ENCODE data around the gene VGLL3.

Gene VGLL3

GRCh38 chr3:86948822-86949221 is 42.1 kb downstream of the VGLL3 start:
- peaks cover 35% of the 10 kb centered on the region for H3K4me1 ChIP-seq (ENCODE audit: control insufficient read depth, insufficient read depth, low read length)
- no peak overlapping the region for H3K9ac ChIP-seq (ENCODE audit: low read depth, low read length)
- H3K27me3 ChIP-seq (ENCODE audit: control insufficient read depth, insufficient read depth, low read length) = no peaks in the 10 kb centered on the region
- no peak overlapping the region for H3K4me2 ChIP-seq (ENCODE audit: low read length)
- no peaks in the 10 kb centered on the region for H3K9me3 ChIP-seq (replicated peaks; ENCODE audit: low read length)
- H3K4me3 ChIP-seq (ENCODE audit: low read length) = no peak overlapping the region
- peaks cover 36% of the 10 kb centered on the region for H3K36me3 ChIP-seq (ENCODE audit: insufficient read depth, low read length)

GRCh38 chr3:86942206-86942605 is 48.7 kb downstream of the VGLL3 start:
- H3K4me2 ChIP-seq (ENCODE audit: low read length) = no peak overlapping the region
- H3K9me3 ChIP-seq (replicated peaks; ENCODE audit: low read length) = no peaks in the 10 kb centered on the region
- no peaks in the 10 kb centered on the region for H3K27me3 ChIP-seq (ENCODE audit: control insufficient read depth, insufficient read depth, low read length)
- no peak overlapping the region for H3K9ac ChIP-seq (ENCODE audit: low read depth, low read length)
- no peak overlapping the region for H3K4me3 ChIP-seq (ENCODE audit: low read length)
- H3K36me3 ChIP-seq (ENCODE audit: insufficient read depth, low read length) = peaks cover 70% of the 10 kb centered on the region
- peaks cover 20% of the 10 kb centered on the region for H3K4me1 ChIP-seq (ENCODE audit: control insufficient read depth, insufficient read depth, low read length)

- Histone ChIP-seq H3K4me3 (ENCODE audit: low read length) (no peak overlapping the region), H3K27me3 (ENCODE audit: control insufficient read depth, insufficient read depth, low read length) (no peaks in the 10 kb centered on the region), H3K4me1 (ENCODE audit: control insufficient read depth, insufficient read depth, low read length) (peaks cover 24% of the 10 kb centered on the region), H3K9me3 (replicated peaks; ENCODE audit: low read length) (no peaks in the 10 kb centered on the region), H3K9ac (ENCODE audit: low read depth, low read length) (no peak overlapping the region), H3K4me2 (ENCODE audit: low read length) (no peak overlapping the region), H3K36me3 (ENCODE audit: insufficient read depth, low read length) (peaks cover 36% of the 10 kb centered on the region)
Measured at GRCh38 chr3:86938416-86939105, 52.4 kb downstream of the VGLL3 start.

GRCh38 chr3:86937306-86937791 is 53.6 kb downstream of the VGLL3 start:
- Histone ChIP-seq H3K9ac (ENCODE audit: low read depth, low read length) (no peak overlapping the region), H3K36me3 (ENCODE audit: insufficient read depth, low read length) (peaks cover 26% of the 10 kb centered on the region), H3K27me3 (ENCODE audit: control insufficient read depth, insufficient read depth, low read length) (no peaks in the 10 kb centered on the region), H3K4me1 (ENCODE audit: control insufficient read depth, insufficient read depth, low read length) (peaks cover 24% of the 10 kb centered on the region), H3K9me3 (replicated peaks; ENCODE audit: low read length) (no peaks in the 10 kb centered on the region), H3K4me2 (ENCODE audit: low read length) (peak overlapping the region; percentile 15), H3K4me3 (ENCODE audit: low read length) (no peak overlapping the region)

GRCh38 chr3:86934851-86935250 is 56.1 kb downstream of the VGLL3 start:
- H3K9me3 ChIP-seq (replicated peaks; ENCODE audit: low read length) = no peaks in the 10 kb centered on the region
- no peak overlapping the region for H3K9ac ChIP-seq (ENCODE audit: low read depth, low read length)
- H3K27me3 ChIP-seq (ENCODE audit: control insufficient read depth, insufficient read depth, low read length) = no peaks in the 10 kb centered on the region
- no peak overlapping the region for H3K4me3 ChIP-seq (ENCODE audit: low read length)
- no peak overlapping the region for H3K4me2 ChIP-seq (ENCODE audit: low read length)
- peaks cover 12% of the 10 kb centered on the region for H3K36me3 ChIP-seq (ENCODE audit: insufficient read depth, low read length)
- H3K4me1 ChIP-seq (ENCODE audit: control insufficient read depth, insufficient read depth, low read length) = peaks cover 35% of the 10 kb centered on the region

GRCh38 chr3:86930831-86931230 is 60.1 kb downstream of the VGLL3 start:
- H3K9ac ChIP-seq (ENCODE audit: low read depth, low read length) = no peak overlapping the region
- peaks cover 11% of the 10 kb centered on the region for H3K4me1 ChIP-seq (ENCODE audit: control insufficient read depth, insufficient read depth, low read length)
- no peaks in the 10 kb centered on the region for H3K36me3 ChIP-seq (ENCODE audit: insufficient read depth, low read length)
- H3K9me3 ChIP-seq (replicated peaks; ENCODE audit: low read length) = no peaks in the 10 kb centered on the region
- no peaks in the 10 kb centered on the region for H3K27me3 ChIP-seq (ENCODE audit: control insufficient read depth, insufficient read depth, low read length)
- no peak overlapping the region for H3K4me2 ChIP-seq (ENCODE audit: low read length)
- H3K4me3 ChIP-seq (ENCODE audit: low read length) = no peak overlapping the region

- no peak overlapping the region for H3K4me3 ChIP-seq (ENCODE audit: low read length)
- no peaks in the 10 kb centered on the region for H3K9me3 ChIP-seq (replicated peaks; ENCODE audit: low read length)
- peaks cover 11% of the 10 kb centered on the region for H3K4me1 ChIP-seq (ENCODE audit: control insufficient read depth, insufficient read depth, low read length)
- H3K36me3 ChIP-seq (ENCODE audit: insufficient read depth, low read length) = no peaks in the 10 kb centered on the region
- H3K4me2 ChIP-seq (ENCODE audit: low read length) = no peak overlapping the region
- no peaks in the 10 kb centered on the region for H3K27me3 ChIP-seq (ENCODE audit: control insufficient read depth, insufficient read depth, low read length)
- H3K9ac ChIP-seq (ENCODE audit: low read depth, low read length) = no peak overlapping the region
Measured at GRCh38 chr3:86930181-86930580, 60.8 kb downstream of the VGLL3 start.

- H3K4me1 ChIP-seq (ENCODE audit: control insufficient read depth, insufficient read depth, low read length) = peaks cover 14% of the 10 kb centered on the region
Measured at GRCh38 chr3:86929046-86929445, 61.9 kb downstream of the VGLL3 start.

GRCh38 chr3:86923071-86923491 is 67.9 kb downstream of the VGLL3 start:
- Histone ChIP-seq H3K4me1 (ENCODE audit: control insufficient read depth, insufficient read depth, low read length) (peaks cover 24% of the 10 kb centered on the region), H3K9ac (ENCODE audit: low read depth, low read length) (peak overlapping the region; percentile 13), H3K36me3 (ENCODE audit: insufficient read depth, low read length) (no peaks in the 10 kb centered on the region), H3K27me3 (ENCODE audit: control insufficient read depth, insufficient read depth, low read length) (no peaks in the 10 kb centered on the region), H3K4me2 (ENCODE audit: low read length) (peak overlapping the region; percentile 59), H3K4me3 (ENCODE audit: low read length) (no peak overlapping the region), H3K9me3 (replicated peaks; ENCODE audit: low read length) (no peaks in the 10 kb centered on the region)

More at GRCh38 chr3:86929046-86929445, 61.9 kb downstream of the VGLL3 start:
- Histone ChIP-seq H3K9me3 (replicated peaks; ENCODE audit: low read length) (no peaks in the 10 kb centered on the region), H3K9ac (ENCODE audit: low read depth, low read length) (no peak overlapping the region), H3K4me3 (ENCODE audit: low read length) (no peak overlapping the region), H3K4me2 (ENCODE audit: low read length) (no peak overlapping the region), H3K27me3 (ENCODE audit: control insufficient read depth, insufficient read depth, low read length) (no peaks in the 10 kb centered on the region), H3K36me3 (ENCODE audit: insufficient read depth, low read length) (no peaks in the 10 kb centered on the region)

- peaks cover 24% of the 10 kb centered on the region for H3K4me1 ChIP-seq (ENCODE audit: control insufficient read depth, insufficient read depth, low read length)
- H3K4me2 ChIP-seq (ENCODE audit: low read length) = peak overlapping the region; percentile 59
- no peak overlapping the region for H3K4me3 ChIP-seq (ENCODE audit: low read length)
- peak overlapping the region; percentile 40 for H3K9ac ChIP-seq (ENCODE audit: low read depth, low read length)
- no peaks in the 10 kb centered on the region for H3K36me3 ChIP-seq (ENCODE audit: insufficient read depth, low read length)
- H3K27me3 ChIP-seq (ENCODE audit: control insufficient read depth, insufficient read depth, low read length) = no peaks in the 10 kb centered on the region
- H3K9me3 ChIP-seq (replicated peaks; ENCODE audit: low read length) = no peaks in the 10 kb centered on the region
Measured at GRCh38 chr3:86921971-86922680, 68.8 kb downstream of the VGLL3 start.

- no peaks in the 10 kb centered on the region for H3K4me1 ChIP-seq (ENCODE audit: control insufficient read depth, insufficient read depth, low read length)
- no peak overlapping the region for H3K9ac ChIP-seq (ENCODE audit: low read depth, low read length)
- no peaks in the 10 kb centered on the region for H3K27me3 ChIP-seq (ENCODE audit: control insufficient read depth, insufficient read depth, low read length)
- no peaks in the 10 kb centered on the region for H3K9me3 ChIP-seq (replicated peaks; ENCODE audit: low read length)
- H3K4me2 ChIP-seq (ENCODE audit: low read length) = no peak overlapping the region
- no peaks in the 10 kb centered on the region for H3K36me3 ChIP-seq (ENCODE audit: insufficient read depth, low read length)
- no peak overlapping the region for H3K4me3 ChIP-seq (ENCODE audit: low read length)
Measured at GRCh38 chr3:86914670-86915069, 76.3 kb downstream of the VGLL3 start.
